UCSD-AML1 (cell line): ENCODE measurements around the gene ISM2.
"Not testable (repeated sequence)": the region's sequence is repeated elsewhere in the genome, so short reads cannot be mapped to it uniquely, and the experiment has no call there.

Experiments
- DNase-seq: peaks from one replicate; lab custom pipeline; 2025; ENCODE audit not compliant: unreplicated experiment; lab: John Stamatoyannopoulos, UW

Gene ISM2

DNA sequence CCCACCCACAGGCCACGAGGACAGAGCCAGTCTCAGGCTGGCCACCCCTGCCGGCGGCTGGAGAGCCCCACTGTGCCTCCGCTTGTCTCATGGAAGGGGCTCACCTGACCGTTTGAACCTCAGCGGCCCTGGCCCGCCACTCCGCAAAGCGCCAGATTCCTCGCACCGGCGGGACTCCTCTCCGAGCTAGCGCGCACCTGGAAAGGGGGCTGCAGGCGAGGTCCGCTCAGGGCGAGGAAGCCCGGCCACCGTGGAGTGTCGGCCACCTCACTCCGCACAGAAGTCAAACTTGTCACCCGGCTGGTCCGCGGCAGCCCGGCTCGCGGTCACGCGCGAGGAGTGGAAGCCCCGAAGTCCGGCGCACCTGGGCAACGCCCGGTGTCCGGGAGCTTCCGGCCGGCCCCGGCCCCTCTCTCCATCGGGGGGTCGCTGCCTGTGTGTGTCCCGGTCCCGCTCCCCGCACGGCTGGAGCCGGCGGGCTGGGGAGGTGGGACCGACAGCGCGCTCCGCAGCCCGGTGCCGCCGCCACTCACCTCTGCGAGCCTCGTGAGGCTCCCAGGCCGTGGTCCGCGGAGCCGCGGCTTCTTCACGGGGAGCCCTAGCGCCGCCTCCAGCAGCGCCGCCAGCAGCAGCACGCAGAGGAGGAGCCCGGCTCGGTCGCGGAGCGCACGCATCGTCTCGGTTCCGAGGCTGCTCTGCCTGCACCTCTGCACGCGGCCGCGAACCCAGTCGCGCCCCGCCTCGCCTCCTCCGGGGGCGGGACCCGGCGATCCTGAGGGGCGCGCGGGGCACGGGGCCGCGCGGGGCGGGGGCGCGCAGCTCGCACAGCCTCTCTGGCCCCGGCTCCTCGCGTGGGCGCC is at the start of gene ISM2:
Gene ISM2 (minus strand): TSS at position 697 of the 860 bp plus-strand sequence. CDS start 23 bp downstream, at position 674.
- peak; percentile 39 for DNase-seq

DNA sequence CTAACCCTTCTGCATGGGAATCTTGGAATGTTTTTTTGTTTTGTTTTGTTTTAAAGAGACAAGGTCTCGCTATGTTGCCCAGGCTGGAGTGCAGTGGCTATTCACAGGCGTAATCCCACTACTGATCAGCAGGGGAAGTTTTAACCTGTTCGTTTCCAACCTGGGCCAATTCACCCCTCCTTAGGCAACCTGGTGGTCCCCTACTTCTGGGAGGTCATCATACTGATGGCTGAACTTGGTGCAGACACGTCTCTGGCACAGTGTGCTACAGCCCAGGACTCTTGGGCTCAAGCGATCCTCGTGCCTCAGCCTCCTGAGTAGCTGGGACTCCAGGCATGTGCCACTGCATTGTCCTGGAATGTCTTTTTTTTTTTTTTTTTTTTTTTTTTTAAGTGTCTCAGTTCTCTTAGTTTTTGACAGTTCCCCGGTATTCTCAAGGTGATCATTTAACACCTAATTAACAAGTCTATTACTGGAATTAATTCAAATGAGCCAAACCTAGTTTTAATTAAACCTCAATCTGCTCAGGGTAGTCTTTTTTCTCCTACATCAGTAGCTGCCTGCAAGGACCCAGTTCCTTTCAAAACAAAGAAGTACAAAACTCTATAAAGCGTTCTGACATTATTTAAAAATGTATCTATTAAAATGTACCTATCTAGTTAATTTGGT is 49.0 kb upstream of the ISM2 start:
- no peak for DNase-seq

DNA sequence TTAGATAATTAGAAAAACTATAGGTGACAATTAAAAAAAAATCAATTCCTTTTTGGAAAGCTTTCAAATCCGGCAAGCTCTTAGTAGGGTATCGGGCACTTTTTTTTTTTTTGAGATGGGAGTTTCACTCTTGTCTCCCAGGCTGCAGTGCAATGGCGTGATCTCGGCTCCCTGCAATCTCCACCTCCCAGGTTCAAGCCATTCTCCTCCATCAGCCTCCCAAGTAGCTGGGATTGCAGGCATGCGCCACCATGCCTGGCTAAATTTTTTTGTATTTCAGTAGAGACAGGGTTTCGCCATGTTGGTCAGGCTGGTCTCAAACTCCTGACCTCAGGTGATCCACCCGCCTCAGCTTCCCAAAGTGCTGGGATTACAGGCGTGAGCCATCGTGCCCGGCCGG is 46.6 kb upstream of the ISM2 start:
- not testable (repeated sequence) for DNase-seq

DNA sequence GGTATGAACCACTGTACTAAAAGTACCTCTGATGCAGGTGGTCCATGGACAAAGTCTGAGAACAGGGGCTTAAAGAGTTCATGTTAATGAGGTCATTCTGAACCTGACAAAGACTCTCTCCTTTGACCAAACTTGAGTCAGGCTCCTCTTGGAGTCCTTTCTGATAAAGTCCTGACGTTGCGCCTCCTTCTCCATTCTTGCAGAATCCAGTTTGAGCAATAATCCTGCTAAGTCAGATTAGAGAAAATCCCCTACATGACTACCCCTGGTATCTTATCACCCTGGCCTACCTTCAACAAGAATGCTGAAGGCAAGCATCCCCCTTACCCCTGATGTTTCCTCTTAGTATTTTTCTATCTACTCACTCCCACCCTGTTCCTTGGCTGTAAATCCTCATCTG is 46.0 kb upstream of the ISM2 start:
- DNase-seq: no peak

DNA sequence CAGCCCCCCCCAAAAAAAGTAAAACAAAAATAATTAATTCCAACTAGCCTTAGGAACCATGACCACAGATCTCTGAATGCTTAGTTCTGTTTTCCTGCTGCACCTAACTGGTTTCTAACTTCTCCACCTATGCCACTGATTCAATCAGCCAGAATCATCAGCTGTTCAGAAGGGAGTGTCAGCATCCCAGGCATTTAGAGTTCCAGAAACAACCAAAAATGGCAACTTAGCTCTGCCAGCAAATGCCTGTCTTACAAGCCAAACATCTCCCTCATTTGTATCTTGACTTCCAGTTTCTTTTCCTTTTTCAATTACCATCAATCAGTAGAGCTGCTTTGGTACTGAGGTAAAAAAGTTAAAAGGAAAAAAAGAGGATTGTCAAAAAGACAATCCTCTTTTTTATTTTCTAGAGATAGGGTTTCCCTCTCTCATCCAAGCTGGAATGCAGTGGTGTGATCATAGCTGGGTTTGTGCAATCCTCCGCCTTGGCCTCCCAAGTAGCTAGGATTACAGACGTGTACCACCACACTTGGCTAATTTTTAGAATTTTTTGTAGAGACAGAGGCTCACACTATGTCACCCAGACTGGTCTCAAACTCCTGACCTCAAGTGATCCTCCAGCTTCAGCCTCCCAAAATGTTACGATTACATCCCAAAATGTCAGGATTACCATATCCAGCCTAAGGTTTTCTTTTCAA is 45.2 kb upstream of the ISM2 start:
- DNase-seq: no peak

DNA sequence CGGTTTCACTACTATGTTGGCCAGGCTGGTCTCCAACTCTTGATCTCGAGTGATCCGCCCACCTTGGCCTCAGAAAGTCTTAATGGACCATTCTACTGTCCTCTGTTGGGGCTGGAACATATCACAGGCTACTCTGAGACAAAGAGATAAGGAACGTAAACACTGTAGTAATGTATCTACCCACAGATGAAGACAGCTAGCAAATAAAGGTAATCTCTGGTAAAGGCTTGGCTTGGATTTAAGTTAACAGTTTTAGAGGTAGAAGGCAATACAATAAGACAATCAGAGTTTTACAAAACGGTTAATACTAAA is 44.6 kb upstream of the ISM2 start:
- no peak for DNase-seq

DNA sequence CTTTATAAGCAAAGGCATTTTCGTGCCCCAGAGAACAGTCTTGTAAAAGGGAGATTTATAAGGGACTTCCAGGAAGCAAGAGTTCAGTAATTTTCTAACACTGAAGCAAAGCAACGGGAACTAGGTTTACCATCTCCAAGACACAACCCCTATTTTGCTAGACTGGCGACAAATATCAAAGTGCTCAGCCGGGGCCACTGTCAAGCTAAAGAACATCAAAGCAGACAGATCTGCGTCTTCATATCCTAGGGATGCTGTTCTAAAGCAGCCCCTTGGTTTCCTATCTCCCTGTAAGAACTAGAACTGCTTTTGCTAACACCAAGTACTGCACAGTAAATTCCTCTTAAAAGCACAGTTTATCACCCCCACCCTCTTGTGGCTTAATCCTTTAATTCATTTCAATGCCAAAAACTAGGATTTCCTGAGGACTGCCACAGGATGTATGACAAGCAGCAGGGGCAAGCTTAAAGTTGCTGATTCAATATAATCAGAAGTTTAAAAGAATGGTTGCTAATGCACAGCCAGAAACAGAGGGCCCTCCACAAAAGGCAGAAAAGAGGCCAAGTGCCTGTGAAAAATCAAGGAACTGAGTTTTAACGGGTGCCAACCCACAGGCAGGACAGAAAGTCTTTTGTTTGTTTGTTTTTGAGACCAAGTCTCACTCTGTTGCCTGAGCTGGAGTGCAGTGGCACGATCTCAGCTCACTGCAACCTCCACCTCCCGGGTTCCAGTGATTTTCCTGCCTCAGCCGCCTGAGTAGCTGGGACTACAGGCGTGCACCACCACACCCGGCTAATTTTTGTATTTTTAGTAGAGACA is 44.0 kb upstream of the ISM2 start:
- DNase-seq: peak; percentile 29

DNA sequence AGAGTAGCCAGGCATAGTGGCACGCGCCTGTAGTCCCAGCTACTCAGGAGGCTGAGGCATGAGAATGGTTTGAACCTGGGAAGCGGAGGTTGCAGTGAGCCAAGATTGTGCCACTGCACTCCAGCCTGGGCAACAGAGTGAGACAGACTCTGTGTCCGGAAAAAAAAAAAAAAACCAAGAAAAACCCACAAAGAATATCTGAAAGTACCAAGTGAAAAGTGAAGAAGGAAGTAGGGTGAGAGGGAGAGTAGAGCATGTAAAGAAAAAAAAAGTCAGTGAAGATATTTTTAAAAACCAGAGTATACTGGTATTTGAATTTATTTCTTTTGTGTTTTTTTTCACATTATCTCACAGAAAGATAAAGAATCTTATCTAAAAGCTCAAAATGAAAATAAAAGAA is 43.3 kb upstream of the ISM2 start:
- no peak for DNase-seq

DNA sequence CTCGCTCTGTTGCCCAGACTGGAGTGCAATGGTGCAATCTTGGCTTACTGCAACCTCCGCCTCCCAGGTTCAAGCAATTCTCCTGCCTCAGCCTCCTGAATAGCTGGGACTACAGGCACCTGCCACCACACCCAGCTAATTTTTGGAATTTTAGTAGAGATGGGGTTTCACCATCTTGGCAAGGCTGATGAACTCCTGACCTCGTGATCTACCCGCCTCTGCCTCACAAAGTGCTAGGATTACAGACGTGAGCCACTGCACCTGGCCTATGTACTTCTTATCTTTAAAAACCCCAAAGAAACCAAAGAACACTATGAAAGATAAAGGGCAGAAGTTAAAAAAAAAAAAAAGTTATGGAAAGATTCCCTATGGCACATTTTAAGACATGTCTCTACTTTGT is 38.3 kb upstream of the ISM2 start:
- DNase-seq: not testable (repeated sequence)

DNA sequence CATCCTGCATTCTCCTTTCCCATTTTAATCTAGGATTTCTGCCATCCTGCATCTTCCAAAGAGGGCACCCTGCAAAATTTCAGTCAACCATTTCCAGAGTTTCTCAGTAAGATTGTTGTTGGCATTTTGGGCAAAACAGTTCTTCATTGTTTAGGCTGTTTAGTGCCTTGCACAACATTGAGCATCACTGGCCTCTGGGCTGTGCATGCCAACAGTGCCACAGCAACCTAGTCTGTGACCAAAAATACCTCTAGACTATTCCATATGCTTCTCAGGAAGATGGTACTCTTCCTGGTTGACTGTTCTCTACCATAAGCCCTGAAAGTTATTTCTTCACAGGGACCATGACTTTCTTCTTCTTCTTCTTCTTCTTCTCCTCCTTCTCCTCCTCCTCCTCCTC is 32.5 kb upstream of the ISM2 start:
- DNase-seq: no peak

DNA sequence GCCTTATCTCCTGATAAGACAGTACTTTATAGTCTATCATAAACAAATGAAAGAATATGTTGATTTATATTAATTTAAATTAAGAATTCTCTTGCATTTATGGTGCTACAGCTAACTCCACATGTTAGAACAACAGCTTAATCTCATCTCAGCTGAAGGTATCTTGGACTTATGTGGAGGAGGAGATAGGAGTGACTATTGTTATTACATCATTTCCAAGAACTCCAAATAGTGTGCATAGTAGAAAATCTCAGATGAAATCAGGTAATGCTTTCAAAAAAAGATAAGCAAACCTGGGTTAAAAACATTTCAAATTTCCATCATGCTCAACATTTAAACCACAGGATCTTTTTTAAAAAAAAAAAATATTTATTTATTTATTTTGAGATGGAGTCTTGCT is 31.3 kb upstream of the ISM2 start:
- no peak for DNase-seq

DNA sequence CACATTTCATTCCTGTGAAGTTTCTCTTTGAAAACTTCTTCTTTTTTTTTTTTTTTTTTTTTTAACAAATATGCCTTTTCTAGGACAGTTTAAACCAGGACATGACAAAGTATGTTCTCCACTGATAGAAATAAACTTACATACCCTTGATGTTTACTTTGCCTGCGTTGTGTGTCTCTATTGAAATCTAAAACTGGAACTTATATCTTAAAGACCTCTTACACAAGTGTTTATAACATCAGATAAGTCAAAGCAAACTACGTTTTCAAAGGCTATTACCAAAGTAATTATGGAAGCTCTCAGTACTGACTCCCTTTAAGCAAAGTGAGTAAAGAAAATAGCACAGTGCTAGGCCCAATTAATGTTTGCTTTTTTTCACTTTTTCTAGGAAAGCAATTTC is 30.6 kb upstream of the ISM2 start:
- DNase-seq: no peak

DNA sequence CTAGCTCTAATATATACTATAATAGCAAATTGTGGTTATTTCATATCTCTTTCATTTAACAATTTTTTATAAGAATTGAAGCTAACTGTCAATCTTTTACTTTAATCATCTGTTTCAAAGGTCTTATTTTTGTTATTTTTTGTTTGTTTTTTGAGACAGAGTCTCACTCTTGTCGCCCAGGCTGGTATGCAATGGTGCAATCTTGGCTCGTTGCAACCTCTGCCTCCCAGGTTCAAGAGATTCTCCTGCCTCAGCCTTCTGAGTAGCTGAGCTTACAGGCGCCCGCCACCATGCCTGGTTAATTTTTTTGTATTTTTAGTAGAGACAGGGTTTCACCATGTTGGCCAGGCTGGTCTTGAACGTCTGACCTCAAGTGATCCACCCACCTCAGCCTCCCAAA is 30.1 kb upstream of the ISM2 start:
- not testable (repeated sequence) for DNase-seq

DNA sequence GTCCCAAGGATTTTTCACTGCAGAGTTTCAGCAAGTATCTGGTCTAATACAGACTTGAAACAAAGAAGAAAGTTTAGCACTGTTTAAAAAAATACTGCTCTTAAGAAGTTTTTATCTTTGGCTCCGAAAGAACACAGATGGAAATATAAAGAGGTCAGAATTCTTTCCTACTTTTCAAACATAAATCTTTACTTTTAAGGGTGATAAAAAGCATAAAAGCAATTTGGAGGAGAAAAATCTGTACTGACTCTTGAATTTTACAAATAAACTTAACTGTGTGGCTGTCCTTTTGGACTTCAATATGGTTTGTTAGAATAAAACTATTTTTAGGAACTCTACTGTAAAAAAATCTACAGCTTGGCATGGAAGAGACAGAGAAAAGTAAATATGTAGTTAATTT is 27.6 kb upstream of the ISM2 start:
- DNase-seq: no peak

DNA sequence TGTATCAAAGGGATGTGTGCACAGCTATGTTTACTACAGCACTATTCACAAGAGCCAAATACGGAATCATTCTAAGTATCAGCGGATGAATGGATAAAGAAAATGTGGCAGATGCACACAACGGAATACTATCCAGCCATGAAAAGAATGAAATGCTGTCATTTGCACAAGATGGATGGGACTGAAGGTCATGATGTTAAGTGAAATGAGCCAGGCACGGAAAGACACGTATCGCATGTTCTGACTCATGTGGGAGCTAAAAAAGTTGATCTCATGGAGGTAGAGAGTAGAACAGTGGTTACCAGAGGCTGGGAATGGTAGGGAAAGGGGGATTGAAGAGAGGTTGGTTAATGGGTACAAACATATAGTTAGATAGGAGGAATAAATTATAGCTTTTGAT is 25.9 kb upstream of the ISM2 start:
- DNase-seq: no peak

DNA sequence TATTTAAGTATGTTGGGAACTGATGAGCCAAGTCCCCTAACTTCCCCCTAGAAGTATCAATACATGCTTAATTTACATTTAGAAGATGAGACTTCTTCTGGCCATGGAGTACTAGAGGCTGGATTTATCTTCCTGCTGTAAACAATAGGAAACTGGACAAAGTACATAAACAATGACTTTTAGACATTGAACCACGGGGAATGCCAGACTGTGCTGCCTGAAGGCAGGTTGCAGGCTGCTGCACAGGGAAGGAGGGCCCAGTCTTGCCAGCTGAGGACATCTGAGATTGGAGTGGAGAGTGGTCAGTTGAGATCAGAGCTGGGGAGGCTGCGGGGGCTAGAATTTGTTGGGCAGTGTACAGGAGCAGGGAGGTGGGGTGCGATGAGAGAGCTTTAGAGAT is 24.5 kb upstream of the ISM2 start:
- no peak for DNase-seq

DNA sequence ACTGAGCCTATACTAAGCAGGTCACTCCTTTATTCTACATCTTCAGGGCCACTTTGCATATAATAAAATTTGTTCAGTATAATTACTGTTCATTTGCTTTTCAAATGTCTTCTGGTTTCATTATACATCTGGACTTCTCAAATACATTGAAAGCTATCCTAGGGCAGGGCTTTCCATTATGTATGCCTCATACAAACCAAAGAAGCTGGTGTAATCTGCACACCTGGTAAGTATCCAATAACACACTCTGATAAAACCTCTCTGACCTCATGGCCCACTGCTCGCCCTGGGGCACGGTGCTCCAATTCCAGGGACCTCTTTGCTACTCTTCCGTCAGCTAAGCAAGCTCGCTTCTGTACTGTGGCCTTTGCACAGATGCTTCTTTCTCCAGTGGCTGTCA is 21.9 kb upstream of the ISM2 start:
- DNase-seq: no peak

DNA sequence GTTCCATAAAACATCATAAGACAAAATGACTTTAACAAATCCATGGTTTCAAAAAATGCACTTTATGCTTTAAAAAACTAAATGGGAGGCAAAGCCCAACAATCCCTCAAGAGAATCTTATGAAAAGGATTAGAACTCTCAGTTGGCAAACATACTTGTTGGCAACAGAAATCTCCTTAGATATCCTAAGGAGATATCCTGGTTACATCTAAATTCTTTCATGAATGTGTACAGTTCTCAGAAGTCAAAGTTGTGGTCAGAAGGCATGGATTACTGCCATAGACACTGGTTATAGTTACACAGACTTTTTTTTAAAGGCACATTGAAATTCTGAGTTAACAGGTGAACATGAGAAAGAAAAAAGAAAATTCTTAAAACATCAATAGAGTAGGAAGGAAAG is 17.5 kb upstream of the ISM2 start:
- DNase-seq: no peak

DNA sequence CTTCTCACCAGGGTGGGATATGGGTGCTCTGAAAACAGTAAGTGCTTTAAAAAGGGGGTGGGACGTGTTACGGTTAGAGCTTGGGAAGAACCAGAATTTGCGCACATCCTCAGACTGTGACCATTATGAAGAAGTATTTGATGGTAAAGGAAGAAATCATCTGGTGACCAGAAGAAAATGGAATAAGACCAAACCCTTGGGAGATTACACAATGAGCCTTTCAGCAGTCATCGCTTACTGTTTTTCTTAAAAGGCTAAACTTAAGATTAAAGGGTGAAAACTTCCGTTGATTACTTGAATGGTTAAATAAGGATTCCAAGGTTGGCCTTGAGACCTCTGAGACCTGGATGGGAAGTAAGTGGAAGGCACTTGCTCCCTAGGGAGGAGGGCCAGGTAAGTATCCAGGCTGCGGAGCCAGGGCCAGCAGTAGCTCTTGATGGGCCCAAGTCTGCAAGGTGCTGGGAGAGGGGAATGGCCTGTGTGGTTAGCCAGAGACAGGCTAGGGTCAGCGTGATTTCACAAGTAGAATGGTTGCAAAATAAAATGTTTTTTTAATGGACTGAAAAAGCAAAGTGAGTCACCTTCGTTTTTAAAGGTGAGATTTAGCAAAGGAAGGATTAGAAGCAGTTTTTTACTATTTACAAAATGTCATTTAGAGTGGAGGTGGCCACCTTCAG is 13.0 kb upstream of the ISM2 start:
- DNase-seq: no peak

DNA sequence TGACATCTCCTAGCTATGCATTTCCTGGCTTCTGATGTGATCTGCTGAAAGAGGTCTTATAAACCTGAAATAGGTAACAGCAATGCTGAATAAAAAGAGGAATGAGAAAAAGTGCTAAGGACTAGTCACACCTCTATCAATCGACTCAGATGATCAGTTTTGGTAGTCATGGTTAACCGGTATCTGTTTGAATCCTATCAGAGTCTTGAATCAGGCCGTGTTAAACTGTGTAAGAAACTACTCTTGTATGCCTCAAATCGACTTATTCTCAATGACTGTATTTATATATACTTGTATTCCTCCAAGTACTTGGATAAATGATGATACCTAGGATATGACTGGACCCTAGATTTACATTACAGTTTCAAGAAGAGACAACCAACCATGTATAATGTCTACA is 10.8 kb upstream of the ISM2 start:
- DNase-seq: no peak

DNA sequence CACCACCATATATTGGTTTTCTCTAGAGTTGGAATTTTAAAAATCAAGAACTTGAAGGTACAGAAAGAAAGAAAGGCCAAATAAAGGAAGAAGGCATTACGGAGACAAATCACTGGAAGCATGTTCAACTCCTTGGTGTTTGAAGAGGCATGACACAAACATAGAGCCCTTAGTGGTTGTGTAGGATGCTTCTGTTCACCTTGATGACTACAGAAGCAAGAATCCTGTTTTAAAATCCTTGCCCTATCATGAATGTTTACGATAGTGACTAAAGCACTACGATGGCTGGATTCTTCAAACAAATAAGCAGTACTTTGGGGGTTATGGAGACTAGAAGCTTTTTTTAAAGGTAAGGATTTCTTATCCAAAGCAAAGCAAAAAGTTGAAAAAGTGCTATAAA is 10.3 kb upstream of the ISM2 start:
- no peak for DNase-seq
